AG09319 (cell line): ENCODE measurements around the gene CNTN1.

ENCODE experiments used
- DNase-seq: peaks from one replicate; pipeline ENCODE4 v3.0.0-alpha.2; 2010; ENCODE audit warnings: low read depth; ENCODE audit errors: extremely low read depth
- CTCF ChIP-seq: IDR thresholded peaks from 2 replicates; pipeline ENCODE4 v1.5.1; 2011; ENCODE audit warnings: low read depth, mild to moderate bottlenecking, inconsistent platforms, low read length, moderate library complexity

CNTN1 gene

DNA sequence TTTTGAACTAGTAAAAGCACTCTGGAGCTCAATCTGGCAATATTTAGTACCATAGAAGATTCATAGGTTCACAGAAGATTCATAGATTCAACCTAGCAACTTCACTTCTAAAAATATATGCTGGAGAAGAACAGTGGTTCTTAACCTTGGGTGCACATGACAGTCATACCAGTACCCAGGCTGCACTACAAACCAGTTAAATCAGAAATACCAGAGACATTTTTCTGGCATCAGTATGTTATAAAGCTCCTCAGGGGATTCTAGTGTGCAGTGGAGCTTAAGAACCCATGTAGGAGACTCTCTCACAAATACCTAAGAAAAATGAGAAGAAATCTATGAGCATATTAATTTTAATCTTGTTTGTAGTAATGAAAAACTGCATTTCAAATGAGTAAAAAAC, 46.6 kb downstream of the CNTN1 start:
- no peak for DNase-seq
- TF ChIP-seq CTCF, result no peak

- no peak for DNase-seq
- TF ChIP-seq CTCF, result no peak
Measured at GRCh38 chr12:40742041-40742440, 49.8 kb downstream of the CNTN1 start.

DNA sequence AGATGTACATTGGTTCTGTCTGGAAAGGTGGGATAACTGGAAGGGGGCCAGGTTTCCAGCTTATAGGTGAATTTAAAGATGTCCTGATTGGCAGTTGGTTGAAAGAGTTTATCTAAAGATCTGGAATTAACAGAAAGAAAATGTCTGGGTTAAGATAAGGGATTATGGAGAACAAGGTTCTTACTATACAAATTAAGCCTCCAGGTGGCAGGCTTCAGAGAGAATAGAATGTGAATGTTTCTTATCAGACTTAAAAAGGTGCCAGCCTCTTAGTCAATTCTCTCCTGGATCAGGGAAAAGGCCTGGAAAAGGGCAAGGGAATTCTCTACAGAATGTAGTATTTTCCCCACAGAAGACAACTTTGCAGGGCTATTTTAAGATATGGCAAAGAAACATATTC, 53.1 kb downstream of the CNTN1 start:
- DNase-seq, result no peak
- TF ChIP-seq CTCF, result no peak

DNA sequence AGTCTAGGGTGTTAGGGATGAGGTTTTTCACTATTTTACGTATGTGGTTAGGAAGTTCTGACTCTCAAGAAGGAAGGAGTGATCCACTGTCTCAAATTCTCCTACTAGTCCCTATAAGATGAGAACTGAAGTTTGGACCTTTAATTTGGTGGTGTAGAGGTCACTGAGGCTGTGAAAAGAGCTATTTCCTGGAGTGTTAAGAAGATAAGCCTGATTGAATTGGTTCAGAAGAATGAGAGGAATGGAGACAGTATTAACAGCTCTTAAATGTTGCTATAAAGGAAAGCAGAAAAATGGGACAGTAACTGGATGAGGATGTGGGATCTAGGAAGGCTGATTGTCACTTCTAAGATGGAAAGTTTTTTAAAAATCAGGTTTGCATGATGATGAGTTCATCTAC, 57.6 kb downstream of the CNTN1 start:
- TF ChIP-seq CTCF, result no peak
- DNase-seq, result no peak

GRCh38 chr12:40752011-40752410, 59.8 kb downstream of the CNTN1 start:
- DNase-seq, result no peak

GRCh38 chr12:40760821-40761220, 68.6 kb downstream of the CNTN1 start:
- DNase-seq, result no peak
- TF ChIP-seq CTCF, result no peak

More at GRCh38 chr12:40752011-40752410, 59.8 kb downstream of the CNTN1 start:
- TF ChIP-seq CTCF, result no peak

- no peak for DNase-seq
- TF ChIP-seq CTCF, result no peak
Measured at GRCh38 chr12:40762072-40762471, 69.8 kb downstream of the CNTN1 start.
